ENCODE measurements around the gene TSTD2.

GRCh38 chr9:97651646-97652045 is 18.5 kb upstream of the TSTD2 start:
- TF ChIP-seq, protein P1, sequence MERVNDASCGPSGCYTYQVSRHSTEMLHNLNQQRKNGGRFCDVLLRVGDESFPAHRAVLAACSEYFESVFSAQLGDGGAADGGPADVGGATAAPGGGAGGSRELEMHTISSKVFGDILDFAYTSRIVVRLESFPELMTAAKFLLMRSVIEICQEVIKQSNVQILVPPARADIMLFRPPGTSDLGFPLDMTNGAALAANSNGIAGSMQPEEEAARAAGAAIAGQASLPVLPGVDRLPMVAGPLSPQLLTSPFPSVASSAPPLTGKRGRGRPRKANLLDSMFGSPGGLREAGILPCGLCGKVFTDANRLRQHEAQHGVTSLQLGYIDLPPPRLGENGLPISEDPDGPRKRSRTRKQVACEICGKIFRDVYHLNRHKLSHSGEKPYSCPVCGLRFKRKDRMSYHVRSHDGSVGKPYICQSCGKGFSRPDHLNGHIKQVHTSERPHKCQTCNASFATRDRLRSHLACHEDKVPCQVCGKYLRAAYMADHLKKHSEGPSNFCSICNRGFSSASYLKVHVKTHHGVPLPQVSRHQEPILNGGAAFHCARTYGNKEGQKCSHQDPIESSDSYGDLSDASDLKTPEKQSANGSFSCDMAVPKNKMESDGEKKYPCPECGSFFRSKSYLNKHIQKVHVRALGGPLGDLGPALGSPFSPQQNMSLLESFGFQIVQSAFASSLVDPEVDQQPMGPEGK (CRISPR knock-in tag; IDR thresholded peaks at IDR 0.05; ENCODE audit: borderline replicate concordance), result no peak
- TF ChIP-seq TOX (CRISPR knock-in tag; IDR thresholded peaks at IDR 0.05; ENCODE audit: borderline replicate concordance) (no peak), CSRNP3 (CRISPR knock-in tag; IDR thresholded peaks at IDR 0.05) (no peak), RARB (CRISPR knock-in tag; IDR thresholded peaks at IDR 0.05) (no peak), ZNF70 (CRISPR knock-in tag; IDR thresholded peaks at IDR 0.05) (no peak), ARNTL (CRISPR knock-in tag; IDR thresholded peaks at IDR 0.05; ENCODE audit: borderline replicate concordance, low read depth) (no peak), CSDC2 (CRISPR knock-in tag; IDR thresholded peaks at IDR 0.05) (no peak), TCF4 (CRISPR knock-in tag; IDR thresholded peaks at IDR 0.05; ENCODE audit: borderline replicate concordance) (no peak), ZFP3 (CRISPR knock-in tag; IDR thresholded peaks at IDR 0.05) (no peak), CREB5 (CRISPR knock-in tag; IDR thresholded peaks at IDR 0.05; ENCODE audit: low read depth) (no peak)
